PC-3 (cell line): ENCODE results near the gene NYAP2. TPM values are rescaled to one million over a fixed set of nuclear protein-coding genes. Genes with fewer than 3 reads are reported as not detected.

Source experiments
- ATAC-seq: fragments of 200-7000 bp; cut with Tn5 transposase; 2 replicates; pipeline ENCODE4 v1.9.1; 2020; ENCODE audit warnings: mild to moderate bottlenecking, moderate library complexity
- BruUV-seq: library from RNA; stranded (reverse); fragments of 400-500 nt; replicated peaks from 2 replicates; lab custom pipeline; 2021; lab: Mats Ljungman, UMichigan
- CTCF ChIA-PET: fragments of 300-600 bp; sonication (Branson Sonifier 250); formaldehyde crosslinking; loops from one replicate; lab custom pipeline; 2022; ENCODE audit warnings: antibody characterized with exemption; lab: Charles Lee
- POLR2A ChIA-PET: fragments of 300-600 bp; sonication (Branson Sonifier 250); formaldehyde crosslinking; loops from one replicate; lab custom pipeline; 2022; ENCODE audit warnings: antibody characterized with exemption; ENCODE audit not compliant: unreplicated experiment; lab: Charles Lee
- DNase-seq: peaks from one replicate; pipeline ENCODE4 v3.0.0-alpha.2; 2015
- H2AFZ ChIP-seq: fragments of 300-600 bp; sonication (generic); 2 replicates; pipeline ENCODE4 v1.6.0; 2016; ENCODE audit warnings: antibody characterized with exemption, low read length
- H3F3A ChIP-seq: fragments of 300-600 bp; sonication (generic); one replicate; pipeline ENCODE4 v1.6.0; 2017; ENCODE audit warnings: antibody characterized with exemption, low read length, control low read depth, mild to moderate bottlenecking; ENCODE audit not compliant: unreplicated experiment
- H3K27ac ChIP-seq: fragments of 300-600 bp; sonication (generic); 2 replicates; pipeline ENCODE4 v1.5.1; 2016; ENCODE audit warnings: mild to moderate bottlenecking, low read length
- H3K27me3 ChIP-seq: fragments of 300-600 bp; sonication (generic); 2 replicates; pipeline ENCODE4 v1.6.1; 2016; ENCODE audit warnings: low read length, mixed read lengths
- H3K36me3 ChIP-seq: fragments of 300-600 bp; sonication (generic); 2 replicates; pipeline ENCODE4 v1.6.1; 2016; ENCODE audit warnings: low read depth, mixed run types, low read length, mixed read lengths
- H3K4me1 ChIP-seq: fragments of 300-600 bp; sonication (generic); 2 replicates; pipeline ENCODE4 v1.5.1; 2016; ENCODE audit warnings: low read length; ENCODE audit not compliant: insufficient read depth
- H3K4me2 ChIP-seq: fragments of 300-600 bp; sonication (generic); 2 replicates; pipeline ENCODE4 v1.6.0; 2016; ENCODE audit warnings: low read length
- H3K4me3 ChIP-seq: fragments of 300-600 bp; sonication (generic); 2 replicates; pipeline ENCODE4 v1.5.1; 2016; ENCODE audit warnings: mild to moderate bottlenecking, low read length, mixed read lengths
- H3K79me2 ChIP-seq: fragments of 300-600 bp; sonication (generic); 2 replicates; pipeline ENCODE4 v1.6.1; 2017; ENCODE audit warnings: low read length, mixed read lengths
- H3K9ac ChIP-seq: fragments of 300-600 bp; sonication (generic); 2 replicates; pipeline ENCODE4 v1.6.0; 2016; ENCODE audit warnings: mild to moderate bottlenecking, low read length
- H3K9me2 ChIP-seq: fragments of 300-600 bp; sonication (generic); replicated peaks from 2 replicates; pipeline ENCODE4 v1.6.1; 2016; ENCODE audit warnings: mixed run types, low read length, mixed read lengths
- H3K9me3 ChIP-seq: fragments of 300-600 bp; sonication (generic); 2 replicates; pipeline ENCODE4 v1.6.1; 2016; ENCODE audit warnings: low read length, mixed read lengths
- H4K20me1 ChIP-seq: fragments of 300-600 bp; sonication (generic); 2 replicates; pipeline ENCODE4 v1.6.1; 2016; ENCODE audit warnings: low read length, mixed read lengths
- CTCF ChIP-seq: fragments of 300-600 bp; sonication (generic); conservative IDR thresholded peaks from 2 replicates; pipeline ENCODE4 v1.5.1; 2017; ENCODE audit warnings: antibody characterized with exemption, low read depth, mild to moderate bottlenecking, low read length
- EZH2 ChIP-seq: fragments of 300-600 bp; sonication (generic); IDR thresholded peaks from one replicate; pipeline ENCODE4 v1.6.1; 2017; ENCODE audit warnings: antibody characterized with exemption, mild to moderate bottlenecking, low read length; ENCODE audit not compliant: unreplicated experiment
- EZH2phosphoT487 ChIP-seq: fragments of 300-600 bp; sonication (generic); IDR thresholded peaks from 2 replicates; pipeline ENCODE4 v1.6.1; 2018; ENCODE audit warnings: mild to moderate bottlenecking, antibody characterized with exemption, low read length, borderline replicate concordance
- intact Hi-C: fragments of 100-400 bp; cut with micrococcal nuclease; formaldehyde crosslinking; loops from 2 replicates; pipeline ENCODE4 v1.9.0; 2023
- total RNA-seq: library from RNA; depleted of rRNA; stranded (reverse); fragments of >200 nt; gene quantifications from 2 replicates; pipeline ENCODE4 v1.2.3, GENCODE V29; 2014

Gene NYAP2
- total RNA-seq, 1 experiment from 2014 or later, result not detected

DNA sequence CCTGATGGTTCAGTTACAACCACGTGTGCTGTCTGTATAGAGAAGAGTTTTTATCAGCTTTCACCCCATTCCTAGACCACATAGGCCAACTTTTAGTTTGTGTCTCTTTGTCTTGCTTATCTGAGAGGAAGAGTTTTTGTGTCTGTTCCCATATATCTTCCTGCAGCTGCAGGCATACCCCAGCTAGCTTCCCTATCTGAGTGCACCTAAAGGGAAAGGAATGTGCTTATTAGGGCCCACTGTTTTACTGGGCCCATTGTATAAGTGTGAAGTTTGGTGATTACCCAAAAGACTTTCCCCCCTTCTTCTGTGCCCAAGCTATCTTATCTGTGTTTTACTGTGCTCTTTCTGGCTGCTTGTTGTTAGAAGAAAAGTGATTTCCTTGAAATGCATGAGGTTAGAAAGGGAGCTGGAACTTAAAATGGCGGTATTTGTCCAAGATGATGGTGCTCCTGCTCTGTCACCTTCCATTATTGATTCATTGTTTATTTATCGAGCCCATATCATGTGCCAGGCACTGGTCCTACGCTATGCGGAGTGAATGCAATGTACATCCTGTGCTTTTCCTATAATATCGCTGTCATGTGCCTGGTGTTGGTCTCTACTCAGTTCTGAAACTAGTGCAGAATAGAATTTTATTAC, 57.2 kb downstream of the NYAP2 start:
- Histone ChIP-seq H4K20me1 (no peaks in the 10 kb centered on the region), H3K27me3 (no peaks in the 10 kb centered on the region), H3F3A (no peaks in the 10 kb centered on the region), H3K79me2 (no peaks in the 10 kb centered on the region), H3K27ac (no peak overlapping the region), H3K9me3 (no peaks in the 10 kb centered on the region), H3K4me2 (no peak overlapping the region), H3K9ac (no peak overlapping the region), H3K36me3 (no peaks in the 10 kb centered on the region), H3K4me1 (no peaks in the 10 kb centered on the region), H3K4me3 (no peak overlapping the region), H3K9me2 (no peaks in the 10 kb centered on the region), H2AFZ (no peak overlapping the region)
- TF ChIP-seq EZH2, result no peak
- no peak for TF ChIP-seq CTCF
- no peak for TF ChIP-seq EZH2phosphoT487
- no TSS peak for BruUV-seq
- ChIA-PET CTCF (no interaction called here), POLR2A (no interaction called here)
- intact Hi-C loops, result loop anchor here (10.0 kb wide), 1 partner anchor 172 kb away; no protein-coding TSS in a partner anchor
- no peak for DNase-seq
- no peak for ATAC-seq

DNA sequence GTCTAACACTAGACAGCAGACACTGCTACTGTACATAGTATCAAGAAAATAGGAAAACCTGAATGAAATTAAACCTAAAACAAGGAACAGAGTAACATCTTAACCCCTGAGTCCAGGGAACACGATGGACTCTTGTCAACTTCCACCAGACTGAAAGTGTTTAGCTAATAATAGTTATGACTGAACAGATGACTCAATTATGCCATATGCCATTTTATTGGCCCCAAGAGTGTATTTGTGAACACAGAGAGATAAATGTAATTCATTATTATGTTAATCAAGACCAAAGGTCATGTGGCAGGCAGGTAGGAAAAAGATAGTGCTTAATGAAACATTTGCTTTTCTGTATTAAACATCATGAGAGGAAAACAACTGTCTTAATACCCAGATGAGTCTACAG, 58.0 kb downstream of the NYAP2 start:
- POLR2A ChIA-PET, result no interaction called here
- no peaks in the 10 kb centered on the region for H3K4me1 ChIP-seq
- no peaks in the 10 kb centered on the region for H3K9me2 ChIP-seq
- no peak overlapping the region for H3K9ac ChIP-seq
- H3F3A ChIP-seq, result no peaks in the 10 kb centered on the region
- H2AFZ ChIP-seq, result no peak overlapping the region
- H4K20me1 ChIP-seq, result no peaks in the 10 kb centered on the region
- no TSS peak for BruUV-seq
- H3K27ac ChIP-seq, result no peak overlapping the region
- intact Hi-C loops, result loop anchor here (10.0 kb wide), 1 partner anchor 173 kb away; no protein-coding TSS in a partner anchor
- no peaks in the 10 kb centered on the region for H3K36me3 ChIP-seq
- no peaks in the 10 kb centered on the region for H3K27me3 ChIP-seq
- H3K4me3 ChIP-seq, result no peak overlapping the region
- DNase-seq, result no peak
- H3K79me2 ChIP-seq, result no peaks in the 10 kb centered on the region
- TF ChIP-seq CTCF (no peak), EZH2phosphoT487 (no peak), EZH2 (no peak)
- H3K4me2 ChIP-seq, result no peak overlapping the region
- H3K9me3 ChIP-seq, result no peaks in the 10 kb centered on the region
- no peak for ATAC-seq
- CTCF ChIA-PET, result interaction anchor here (0.6 kb wide), 1 partner anchor 575 kb away, joined by 3 read pairs; no protein-coding TSS in a partner anchor

GRCh38 chr2:225458431-225459117, 59.1 kb downstream of the NYAP2 start:
- intact Hi-C loops, result loop anchor here (10.0 kb wide), 1 partner anchor 174 kb away; no protein-coding TSS in a partner anchor
- TF ChIP-seq EZH2 (no peak), EZH2phosphoT487 (no peak), CTCF (no peak)
- ATAC-seq, result no peak
- no peak for DNase-seq
- POLR2A ChIA-PET, result no interaction called here
- Histone ChIP-seq H4K20me1 (no peaks in the 10 kb centered on the region), H2AFZ (no peak overlapping the region), H3K9me2 (no peaks in the 10 kb centered on the region), H3K9me3 (no peaks in the 10 kb centered on the region), H3K27ac (no peak overlapping the region), H3K9ac (no peak overlapping the region), H3K36me3 (no peaks in the 10 kb centered on the region), H3K27me3 (no peaks in the 10 kb centered on the region), H3K4me2 (no peak overlapping the region), H3F3A (no peaks in the 10 kb centered on the region), H3K4me3 (no peak overlapping the region), H3K4me1 (no peaks in the 10 kb centered on the region), H3K79me2 (no peaks in the 10 kb centered on the region)
- CTCF ChIA-PET, result no interaction called here
- BruUV-seq, result no TSS peak
